Measurements from ENCODE around the gene SCRG1. TPM values are rescaled to one million over a fixed set of nuclear protein-coding genes. Genes with fewer than 3 reads are reported as not detected.

SCRG1 gene
- total RNA-seq, 4 donors from 2014 or later: 1.3 to 4.1 (median 1.8) TPM; not detected in 1

DNA sequence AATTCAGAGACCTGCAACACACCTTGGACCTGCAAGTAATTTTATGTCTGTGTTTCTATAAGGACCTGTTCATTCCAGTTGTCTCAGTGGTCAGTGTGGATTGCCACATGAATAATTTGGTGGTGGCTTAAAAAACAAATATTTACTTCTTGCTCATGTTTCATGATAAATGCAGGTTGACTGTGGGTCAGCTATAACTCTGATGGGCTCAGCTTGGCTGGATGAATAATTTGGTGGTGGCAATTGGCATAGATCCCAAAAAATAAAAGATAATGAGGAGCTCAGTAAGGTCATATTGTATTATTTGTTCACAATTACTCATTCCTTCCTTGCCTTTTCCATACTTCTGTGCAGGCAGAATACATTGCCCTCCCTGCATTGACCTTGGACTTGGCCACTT is 18.9 kb upstream of the SCRG1 start:
- no peak overlapping the region for H3K4me3 ChIP-seq
- no peak for DNase-seq
- no peak overlapping the region for H3K27ac ChIP-seq
- no peaks in the 10 kb centered on the region for H3K36me3 ChIP-seq
- TF ChIP-seq, protein P1, sequence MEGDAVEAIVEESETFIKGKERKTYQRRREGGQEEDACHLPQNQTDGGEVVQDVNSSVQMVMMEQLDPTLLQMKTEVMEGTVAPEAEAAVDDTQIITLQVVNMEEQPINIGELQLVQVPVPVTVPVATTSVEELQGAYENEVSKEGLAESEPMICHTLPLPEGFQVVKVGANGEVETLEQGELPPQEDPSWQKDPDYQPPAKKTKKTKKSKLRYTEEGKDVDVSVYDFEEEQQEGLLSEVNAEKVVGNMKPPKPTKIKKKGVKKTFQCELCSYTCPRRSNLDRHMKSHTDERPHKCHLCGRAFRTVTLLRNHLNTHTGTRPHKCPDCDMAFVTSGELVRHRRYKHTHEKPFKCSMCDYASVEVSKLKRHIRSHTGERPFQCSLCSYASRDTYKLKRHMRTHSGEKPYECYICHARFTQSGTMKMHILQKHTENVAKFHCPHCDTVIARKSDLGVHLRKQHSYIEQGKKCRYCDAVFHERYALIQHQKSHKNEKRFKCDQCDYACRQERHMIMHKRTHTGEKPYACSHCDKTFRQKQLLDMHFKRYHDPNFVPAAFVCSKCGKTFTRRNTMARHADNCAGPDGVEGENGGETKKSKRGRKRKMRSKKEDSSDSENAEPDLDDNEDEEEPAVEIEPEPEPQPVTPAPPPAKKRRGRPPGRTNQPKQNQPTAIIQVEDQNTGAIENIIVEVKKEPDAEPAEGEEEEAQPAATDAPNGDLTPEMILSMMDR (IDR thresholded peaks at IDR 0.05): no peak
- no peak for TF ChIP-seq POLR2A (IDR thresholded peaks at IDR 0.05)
- no peaks in the 10 kb centered on the region for H3K27me3 ChIP-seq
- intact Hi-C loops (cut with DNase I; ENCODE audit: low total_unique reads): loop anchor here (5.0 kb wide), 1 partner anchor 101 kb away; no protein-coding TSS in a partner anchor
- H3K4me1 ChIP-seq: no peaks in the 10 kb centered on the region
- H3K9me3 ChIP-seq: no peaks in the 10 kb centered on the region

DNA sequence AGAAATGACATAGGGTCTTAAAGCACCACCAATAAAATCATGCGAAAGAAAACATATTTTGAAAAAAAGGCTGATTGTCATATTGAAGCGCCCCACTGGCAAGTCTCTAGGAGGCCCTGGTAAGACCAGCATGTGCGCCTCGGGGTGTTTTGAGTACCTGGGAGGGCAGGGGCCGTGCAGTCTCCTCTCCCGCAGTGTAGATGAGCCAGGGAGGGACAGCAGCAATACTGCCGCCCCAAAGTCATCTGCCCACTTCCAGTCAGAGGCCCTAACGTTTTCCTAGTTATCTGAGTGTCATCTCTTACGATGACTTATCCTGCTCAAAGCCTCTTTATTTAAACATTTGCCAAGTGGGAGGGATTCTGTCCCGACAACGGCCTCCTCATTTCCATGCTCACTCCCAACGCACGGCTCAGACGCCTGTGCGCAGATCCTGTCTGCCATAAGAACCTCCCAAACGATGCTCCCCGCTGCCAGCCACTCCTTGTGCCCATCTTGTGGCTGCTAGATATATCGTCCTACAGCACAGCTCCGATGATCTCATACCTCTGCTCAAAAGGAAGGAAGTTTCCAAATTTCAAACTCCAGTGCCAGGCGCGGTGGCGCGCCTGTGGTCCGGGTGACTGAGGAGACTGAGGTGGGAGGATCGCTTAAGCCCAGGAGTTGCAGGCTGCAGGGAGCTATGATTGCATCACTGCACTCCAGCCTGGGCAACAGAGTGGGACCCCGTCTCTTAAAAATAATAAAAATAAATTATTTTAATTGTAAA is 17.2 kb upstream of the SCRG1 start:
- Histone ChIP-seq H3K27ac (peak overlapping the region; percentile 18 to 30), H3K36me3 (no peaks in the 10 kb centered on the region), H3K27me3 (no peaks in the 10 kb centered on the region), H3K9me3 (no peaks in the 10 kb centered on the region), H3K4me3 (no peak overlapping the region), H3K4me1 (no peaks in the 10 kb centered on the region)
- DNase-seq: peak; percentile 31 to 39
- intact Hi-C loops (cut with DNase I; ENCODE audit: low total_unique reads): loop anchor here (5.0 kb wide), 1 partner anchor 99 kb away; no protein-coding TSS in a partner anchor
- TF ChIP-seq, protein P1 (IDR thresholded peaks at IDR 0.05): no peak
- TF ChIP-seq POLR2A (IDR thresholded peaks at IDR 0.05): no peak

DNA sequence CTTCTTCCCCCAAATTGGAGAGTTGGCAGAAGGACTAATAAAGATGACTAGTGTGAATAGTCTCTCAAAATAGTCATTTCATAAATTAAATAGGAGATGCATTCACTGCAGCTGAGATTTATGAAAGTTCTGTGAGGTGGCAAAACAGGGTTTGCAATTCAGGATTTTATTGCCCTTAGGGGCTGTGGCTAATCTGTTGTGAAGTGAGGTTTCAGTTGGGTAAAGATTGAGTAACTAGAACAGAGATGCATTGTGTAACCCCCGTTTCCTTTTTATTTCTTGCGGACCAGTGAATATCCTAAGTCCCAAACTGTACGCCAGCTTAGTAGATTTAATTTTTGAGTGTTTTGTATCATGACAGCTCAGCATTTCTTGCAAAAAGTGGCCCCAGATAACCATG is 16.2 kb upstream of the SCRG1 start:
- intact Hi-C loops (cut with DNase I; ENCODE audit: low total_unique reads): loop anchor here (5.0 kb wide), 1 partner anchor 98 kb away; no protein-coding TSS in a partner anchor
- no peaks in the 10 kb centered on the region for H3K9me3 ChIP-seq
- TF ChIP-seq, protein P1 (IDR thresholded peaks at IDR 0.05): no peak
- TF ChIP-seq POLR2A (IDR thresholded peaks at IDR 0.05): no peak
- peak overlapping the region in 1 of 2 donors; percentile 30 for H3K27ac ChIP-seq
- no peaks in the 10 kb centered on the region for H3K36me3 ChIP-seq
- H3K4me3 ChIP-seq: no peak overlapping the region
- no peaks in the 10 kb centered on the region for H3K27me3 ChIP-seq
- no peaks in the 10 kb centered on the region for H3K4me1 ChIP-seq
- no peak for DNase-seq

DNA sequence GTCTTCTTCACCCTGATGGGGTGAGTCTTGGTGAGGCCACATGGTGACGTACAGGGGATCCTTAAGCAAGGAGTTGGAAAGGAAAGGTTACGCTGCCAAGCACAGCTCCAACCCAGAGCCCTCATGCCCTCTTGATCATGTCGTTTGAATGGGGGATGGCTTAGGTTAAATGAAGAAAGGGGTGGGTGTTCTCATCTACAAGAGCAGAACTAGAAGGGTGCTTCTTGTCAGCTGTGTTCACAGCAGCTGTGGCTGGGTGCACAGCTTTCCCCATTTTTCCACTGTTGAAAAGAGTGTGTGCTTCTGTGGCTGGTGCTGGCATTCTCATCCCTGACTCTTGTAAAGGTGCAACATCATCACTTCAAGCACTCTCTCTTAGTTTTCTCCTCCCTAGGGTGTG is 15.5 kb upstream of the SCRG1 start:
- no peak for DNase-seq
- intact Hi-C loops (cut with DNase I; ENCODE audit: low total_unique reads): no loop called here
- Histone ChIP-seq H3K27me3 (no peaks in the 10 kb centered on the region), H3K4me3 (no peak overlapping the region), H3K36me3 (no peaks in the 10 kb centered on the region), H3K9me3 (no peaks in the 10 kb centered on the region), H3K4me1 (no peaks in the 10 kb centered on the region), H3K27ac (no peak overlapping the region)
- TF ChIP-seq, protein P1 (IDR thresholded peaks at IDR 0.05): no peak
- TF ChIP-seq POLR2A (IDR thresholded peaks at IDR 0.05): no peak

DNA sequence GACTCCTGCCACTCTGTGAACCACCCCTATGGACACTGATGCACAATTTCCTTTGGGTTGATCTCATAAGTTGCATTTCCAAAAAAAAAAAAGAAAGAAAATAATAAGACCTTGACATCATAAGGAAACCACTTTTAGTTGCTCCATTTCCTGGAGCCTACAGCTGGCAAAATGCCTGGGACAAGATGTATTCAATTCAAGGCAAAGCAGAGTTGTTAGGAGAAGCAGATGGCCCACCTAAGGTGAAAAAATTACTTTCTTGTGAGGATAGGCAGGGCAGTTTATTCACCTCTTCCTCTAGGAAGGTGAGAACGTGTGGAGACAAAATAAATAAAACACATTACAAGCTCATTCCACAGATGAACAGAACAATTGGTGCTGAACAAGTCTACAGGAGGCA is 14.1 kb upstream of the SCRG1 start:
- no peaks in the 10 kb centered on the region for H3K9me3 ChIP-seq
- no peaks in the 10 kb centered on the region for H3K36me3 ChIP-seq
- no peak for DNase-seq
- no peaks in the 10 kb centered on the region for H3K27me3 ChIP-seq
- H3K27ac ChIP-seq: no peak overlapping the region
- H3K4me3 ChIP-seq: no peak overlapping the region
- H3K4me1 ChIP-seq: no peaks in the 10 kb centered on the region
- TF ChIP-seq, protein P1 (IDR thresholded peaks at IDR 0.05): no peak
- TF ChIP-seq POLR2A (IDR thresholded peaks at IDR 0.05): no peak
- intact Hi-C loops (cut with DNase I; ENCODE audit: low total_unique reads): no loop called here

All from uterus (tissue), 4 donors.